Esophagus muscularis mucosa (tissue), 4 donors: ENCODE data around the gene COPG2. TPM values are rescaled to one million over a fixed set of nuclear protein-coding genes. Genes with fewer than 3 reads are reported as not detected.

Experiments used
- DNase-seq: peaks from one replicate; pipeline ENCODE4 v3.0.0-alpha.2; 2017; ENCODE audit errors: extremely low spot score
- H3K27ac ChIP-seq, 4 donors: fragments of 200-600 bp; sonication (generic); replicated peaks in 1 of 4; 1 replicate in 3 of 4; 2 replicates in 1 of 4; pipeline ENCODE4 v1.5.1; 2016 to 2019; ENCODE audit warnings: mild to moderate bottlenecking in 1 of 4
- H3K27me3 ChIP-seq, 4 donors: fragments of 200-600 bp; sonication (generic); one replicate each; pipeline versions ENCODE4 v1.5.1 to v1.6.0; 2016 to 2019
- H3K36me3 ChIP-seq, 4 donors: fragments of 200-600 bp; sonication (generic); one replicate each; pipeline ENCODE4 v1.5.1; 2016 to 2019
- H3K4me1 ChIP-seq, 4 donors: fragments of 200-600 bp; sonication (generic); one replicate each; pipeline ENCODE4 v1.5.1; 2016 to 2019
- H3K4me3 ChIP-seq, 4 donors: fragments of 200-600 bp; sonication (generic); 1 replicate in 2 of 4; 2 replicates in 2 of 4; pipeline ENCODE4 v1.5.1; 2016 to 2019; ENCODE audit warnings: mild to moderate bottlenecking in 4 of 4, moderate library complexity in 1 of 4
- H3K9me3 ChIP-seq, 4 donors: fragments of 200-600 bp; sonication (generic); 1 replicate in 3 of 4; 2 replicates in 1 of 4; pipeline ENCODE4 v1.5.1; 2016 to 2019
- EP300 ChIP-seq: sonication (generic); formaldehyde crosslinking; IDR thresholded peaks from one replicate; pipeline ENCODE4 v1.6.1; 2017; ENCODE audit warnings: antibody characterized with exemption
- POLR2A ChIP-seq: fragments of 450-650 bp; IDR thresholded peaks from one replicate; pipeline ENCODE4 v1.6.1; 2017; ENCODE audit warnings: antibody characterized with exemption, moderate library complexity, mild to moderate bottlenecking, low read depth
- POLR2AphosphoS5 ChIP-seq, 2 donors: sonication (generic); formaldehyde crosslinking; IDR thresholded peaks; one replicate each; pipeline ENCODE4 v1.6.1; 2017; ENCODE audit warnings: antibody characterized with exemption in 2 of 2
- WGBS: methylation state at CpG from one replicate; pipeline ENCODE4 v1.1.5; 2018; 5-methylcytosine and 5-hydroxymethylcytosine counted together
- intact Hi-C: fragments of 100-400 bp; cut with DNase I; formaldehyde crosslinking; loops from one replicate; pipeline ENCODE4 v1.15.1; 2023
- total RNA-seq, 4 donors: library from RNA; depleted of rRNA; stranded (reverse); fragments of >200 nt; gene quantifications; one replicate each; pipeline versions ENCODE4 v1.1.0 to v1.2.1, GENCODE V29; 2016
- TF ChIP-seq, protein P1 (sequence below), 3 experiments: fragments of 200-600 bp in 2 of 3; fragments of 450-650 bp in 1 of 3; sonication (generic) in 2 of 3; IDR thresholded peaks; one replicate each; pipeline ENCODE4 v1.5.1; 2017 to 2019; ENCODE audit warnings: antibody characterized with exemption in 3 of 3, mild to moderate bottlenecking in 2 of 3, moderate library complexity in 1 of 3

COPG2 gene
- total RNA-seq, 4 donors from 2014 or later: 9.6 to 11.9 (median 10.7) TPM

- DNase-seq: peak; percentile 60
These were observed 175.2 kb downstream of the COPG2 start for GRCh38 chr7:130493275-130493873.

DNA sequence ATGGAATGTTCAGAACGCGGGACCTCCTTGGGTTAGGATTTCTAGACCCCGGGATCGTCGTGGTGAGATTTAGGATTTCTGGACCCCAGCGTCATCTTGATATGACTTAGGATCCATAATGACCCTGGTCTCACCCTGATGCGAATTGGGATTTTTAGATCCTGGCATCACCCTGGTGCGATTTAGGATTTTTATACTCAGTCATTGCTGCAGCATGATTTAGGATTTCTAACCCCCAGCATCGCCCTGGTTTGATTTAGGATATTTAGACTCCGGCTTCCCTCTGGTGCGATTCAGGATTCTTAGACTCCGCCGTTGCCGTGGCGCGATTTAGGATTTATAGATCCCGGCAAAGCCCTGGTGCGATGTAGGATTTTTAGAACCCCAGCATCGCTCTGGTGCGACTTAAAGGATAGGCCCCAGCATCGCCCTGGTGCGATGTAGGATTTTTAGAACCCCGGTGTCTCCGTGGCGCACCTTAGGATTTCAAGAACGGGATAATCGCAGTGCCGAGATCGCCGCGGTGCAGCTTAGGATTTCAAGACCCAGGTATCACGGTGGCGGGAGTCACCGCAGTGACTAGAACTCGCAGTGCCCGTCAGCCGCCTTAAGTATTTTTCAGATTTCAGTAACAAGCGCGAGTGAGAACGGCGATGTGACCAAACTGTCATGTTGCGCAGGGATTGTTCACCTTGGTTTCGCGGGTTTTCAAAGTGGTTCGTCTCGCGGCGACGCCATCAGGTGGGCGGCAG is 175.8 kb downstream of the COPG2 start:
- peaks cover 11 to 33% (median 29%) of the 10 kb centered on the region in 4 donors for H3K4me1 ChIP-seq
- WGBS: 60% methylated on average over 43 of the region's 50 CpGs
- H3K4me3 ChIP-seq: peak overlapping the region; percentile 37 to 53 (median 45)
- TF ChIP-seq POLR2AphosphoS5 (IDR thresholded peaks at IDR 0.05) (no peak), EP300 (no peak), POLR2A (no peak)
- TF ChIP-seq, protein P1, sequence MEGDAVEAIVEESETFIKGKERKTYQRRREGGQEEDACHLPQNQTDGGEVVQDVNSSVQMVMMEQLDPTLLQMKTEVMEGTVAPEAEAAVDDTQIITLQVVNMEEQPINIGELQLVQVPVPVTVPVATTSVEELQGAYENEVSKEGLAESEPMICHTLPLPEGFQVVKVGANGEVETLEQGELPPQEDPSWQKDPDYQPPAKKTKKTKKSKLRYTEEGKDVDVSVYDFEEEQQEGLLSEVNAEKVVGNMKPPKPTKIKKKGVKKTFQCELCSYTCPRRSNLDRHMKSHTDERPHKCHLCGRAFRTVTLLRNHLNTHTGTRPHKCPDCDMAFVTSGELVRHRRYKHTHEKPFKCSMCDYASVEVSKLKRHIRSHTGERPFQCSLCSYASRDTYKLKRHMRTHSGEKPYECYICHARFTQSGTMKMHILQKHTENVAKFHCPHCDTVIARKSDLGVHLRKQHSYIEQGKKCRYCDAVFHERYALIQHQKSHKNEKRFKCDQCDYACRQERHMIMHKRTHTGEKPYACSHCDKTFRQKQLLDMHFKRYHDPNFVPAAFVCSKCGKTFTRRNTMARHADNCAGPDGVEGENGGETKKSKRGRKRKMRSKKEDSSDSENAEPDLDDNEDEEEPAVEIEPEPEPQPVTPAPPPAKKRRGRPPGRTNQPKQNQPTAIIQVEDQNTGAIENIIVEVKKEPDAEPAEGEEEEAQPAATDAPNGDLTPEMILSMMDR (IDR thresholded peaks at IDR 0.05): no peak
- H3K27me3 ChIP-seq: peaks cover 0 to 53% (median 8%) of the 10 kb centered on the region in 4 donors
- no peaks in the 10 kb centered on the region for H3K9me3 ChIP-seq
- H3K27ac ChIP-seq: no peak overlapping the region
- intact Hi-C loops: no loop called here
- peaks cover 0 to under 1% (median 0%) of the 10 kb centered on the region in 4 donors for H3K36me3 ChIP-seq
- DNase-seq: peak; percentile 82

More at GRCh38 chr7:130493275-130493873, 175.2 kb downstream of the COPG2 start:
- WGBS: 39% methylated on average over 12 of the region's 13 CpGs
- Histone ChIP-seq H3K36me3 (peaks cover 0 to 3% (median 0%) of the 10 kb centered on the region in 4 donors), H3K27me3 (peaks cover 0 to 46% (median 8%) of the 10 kb centered on the region in 4 donors), H3K4me1 (peaks cover 11 to 33% (median 29%) of the 10 kb centered on the region in 4 donors), H3K4me3 (peak overlapping the region; percentile 37 to 53 (median 45)), H3K9me3 (no peaks in the 10 kb centered on the region), H3K27ac (no peak overlapping the region)
- TF ChIP-seq POLR2A (no peak), EP300 (no peak), POLR2AphosphoS5 (IDR thresholded peaks at IDR 0.05) (no peak)
- TF ChIP-seq, protein P1 (IDR thresholded peaks at IDR 0.05): no peak
- intact Hi-C loops: no loop called here

- peak; percentile 29 for DNase-seq
- WGBS: 40% methylated on average over 14 of the region's 71 CpGs
- TF ChIP-seq EP300 (no peak), POLR2AphosphoS5 (IDR thresholded peaks at IDR 0.05) (no peak), POLR2A (no peak)
- TF ChIP-seq, protein P1 (IDR thresholded peaks at IDR 0.05): no peak
These were observed 176.6 kb downstream of the COPG2 start, which contains the start of gene MEST for GRCh38 chr7:130491841-130492522. Gene MEST (plus strand): TSS chr7:130492085. CDS start chr7:130492314, 229 bp downstream.

GRCh38 chr7:130490888-130491804 is 177.4 kb downstream of the COPG2 start:
- no peaks in the 10 kb centered on the region for H3K9me3 ChIP-seq
- H3K4me3 ChIP-seq: peak overlapping the region; percentile 37 to 53 (median 45)
- H3K36me3 ChIP-seq: no peaks in the 10 kb centered on the region
- TF ChIP-seq POLR2AphosphoS5 (IDR thresholded peaks at IDR 0.05): no peak
- TF ChIP-seq EP300: no peak
- TF ChIP-seq, protein P1 (IDR thresholded peaks at IDR 0.05): peak; percentile 39 to 52 (median 41)
- TF ChIP-seq POLR2A: no peak
- no peak overlapping the region for H3K27ac ChIP-seq
- peak; percentile 57 for DNase-seq
- H3K4me1 ChIP-seq: peaks cover 18 to 40% (median 36%) of the 10 kb centered on the region in 4 donors
- H3K27me3 ChIP-seq: peaks cover 0 to 66% (median 14%) of the 10 kb centered on the region in 4 donors
- intact Hi-C loops: no loop called here
- WGBS: 52% methylated on average over 54 of the region's 62 CpGs

More at GRCh38 chr7:130491841-130492522, 176.6 kb downstream of the COPG2 start, which contains the start of gene MEST:
- Histone ChIP-seq H3K9me3 (no peaks in the 10 kb centered on the region), H3K36me3 (no peaks in the 10 kb centered on the region), H3K4me1 (peaks cover 11 to 33% (median 29%) of the 10 kb centered on the region in 4 donors), H3K27ac (no peak within 1 kb of the TSS), H3K4me3 (peak within 1 kb of the TSS; percentile 37 to 53 (median 45)), H3K27me3 (peaks cover 0 to 58% (median 8%) of the 10 kb centered on the region in 4 donors)
- intact Hi-C loops: no loop called here
